GM19468 (cell line): ENCODE measurements around the gene RASGEF1B.
"Not testable (repeated sequence)": the region's sequence is repeated elsewhere in the genome, so short reads cannot be mapped to it uniquely, and the experiment has no call there.

Experiments used
- ATAC-seq: cut with Tn5 transposase; IDR thresholded peaks from one replicate; pipeline ENCODE4 v1.9.1; 2021; ENCODE audit warnings: mild to moderate bottlenecking, moderate library complexity, moderate number of reproducible peaks; ENCODE audit not compliant: unreplicated experiment; ENCODE audit errors: extremely low read depth

The RASGEF1B gene

GRCh38 chr4:81436941-81437574, 34.6 kb downstream of the RASGEF1B start:
- no peak for ATAC-seq

GRCh38 chr4:81436096-81436495, 35.6 kb downstream of the RASGEF1B start:
- ATAC-seq = no peak

GRCh38 chr4:81432825-81433224, 38.9 kb downstream of the RASGEF1B start:
- no peak for ATAC-seq

- no peak for ATAC-seq
Measured at GRCh38 chr4:81431971-81432370, 39.7 kb downstream of the RASGEF1B start.

- ATAC-seq = no peak
Measured at GRCh38 chr4:81429607-81430006, 42.1 kb downstream of the RASGEF1B start.

GRCh38 chr4:81429031-81429430, 42.7 kb downstream of the RASGEF1B start:
- no peak for ATAC-seq

- no peak for ATAC-seq
Measured at GRCh38 chr4:81428002-81428401, 43.7 kb downstream of the RASGEF1B start.

GRCh38 chr4:81427344-81427821, 44.3 kb downstream of the RASGEF1B start:
- ATAC-seq = no peak

GRCh38 chr4:81426770-81427289, 44.9 kb downstream of the RASGEF1B start:
- no peak for ATAC-seq

GRCh38 chr4:81424816-81425755, 46.6 kb downstream of the RASGEF1B start:
- ATAC-seq = no peak

GRCh38 chr4:81424336-81424735, 47.4 kb downstream of the RASGEF1B start:
- no peak for ATAC-seq

- no peak for ATAC-seq
Measured at GRCh38 chr4:81422595-81422994, 49.1 kb downstream of the RASGEF1B start.

- peak; percentile 90 for ATAC-seq
Measured at GRCh38 chr4:81421346-81422218, 50.1 kb downstream of the RASGEF1B start.

- ATAC-seq = no peak
Measured at GRCh38 chr4:81418572-81418971, 53.1 kb downstream of the RASGEF1B start.

- ATAC-seq = no peak
Measured at GRCh38 chr4:81412946-81413495, 58.7 kb downstream of the RASGEF1B start.

- ATAC-seq = no peak
Measured at GRCh38 chr4:81410680-81411079, 61.0 kb downstream of the RASGEF1B start.

- ATAC-seq = no peak
Measured at GRCh38 chr4:81409836-81410235, 61.9 kb downstream of the RASGEF1B start.

- no peak for ATAC-seq
Measured at GRCh38 chr4:81408341-81408740, 63.4 kb downstream of the RASGEF1B start.

GRCh38 chr4:81407726-81408125, 64.0 kb downstream of the RASGEF1B start:
- no peak for ATAC-seq

- ATAC-seq = not testable (repeated sequence)
Measured at GRCh38 chr4:81406481-81406880, 65.2 kb downstream of the RASGEF1B start.
